Measurements from ENCODE around the gene RAD9A.

DNA sequence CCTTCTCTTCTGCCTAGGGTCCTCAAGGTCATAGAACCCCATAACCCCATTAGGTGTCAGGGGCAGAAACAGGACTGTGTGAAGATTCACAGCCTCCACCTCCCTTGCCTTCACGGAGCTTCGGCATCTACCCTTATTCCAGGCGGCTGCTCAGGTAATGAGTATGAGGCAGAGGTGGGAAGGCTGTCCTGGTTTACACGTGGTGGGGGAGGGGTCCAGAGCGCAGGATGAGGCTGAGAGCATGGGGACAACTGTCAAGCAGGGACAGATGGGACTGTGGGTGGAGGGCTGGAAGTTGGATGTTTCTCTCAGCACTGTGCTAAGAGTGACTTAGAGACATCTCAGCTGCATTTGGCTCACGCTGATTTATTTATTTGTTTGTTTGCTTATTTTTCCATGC lies 4.3 kb upstream of the RAD9A start:
- TF ChIP-seq POLR2A (IDR thresholded peaks at IDR 0.05; ENCODE audit: low read length) (no peak), GATA1 (IDR thresholded peaks at IDR 0.05; ENCODE audit: low read depth, low read length) (no peak)

All from erythroblast (primary cell).